ENCODE measurements around the gene ADCY2.

Gene ADCY2

DNA sequence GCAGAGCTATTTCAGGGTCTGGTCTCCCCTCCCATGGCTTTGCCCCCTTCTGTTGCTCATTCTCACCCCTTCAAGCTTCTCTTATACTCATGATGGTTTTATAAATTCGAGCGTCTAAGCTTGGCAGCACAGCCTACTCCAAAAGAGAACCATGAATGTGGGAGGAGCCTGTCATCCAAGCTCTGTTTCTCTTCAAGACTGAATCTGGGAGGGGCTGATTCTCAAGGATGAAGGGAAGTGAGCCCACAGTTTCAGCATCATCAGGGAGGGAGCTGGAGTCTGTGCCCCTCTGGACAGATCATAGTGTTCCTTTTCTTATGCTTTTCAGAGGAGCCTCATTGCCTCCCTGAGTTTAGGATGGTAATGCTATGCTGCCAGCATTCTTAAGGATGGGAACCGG lies 286.4 kb downstream of the ADCY2 start:
- DNase-seq (ENCODE audit: low read depth): no peak
- H3K4me3 ChIP-seq (ENCODE audit: low read depth, low read length): no peak overlapping the region
- TF ChIP-seq, protein P1, sequence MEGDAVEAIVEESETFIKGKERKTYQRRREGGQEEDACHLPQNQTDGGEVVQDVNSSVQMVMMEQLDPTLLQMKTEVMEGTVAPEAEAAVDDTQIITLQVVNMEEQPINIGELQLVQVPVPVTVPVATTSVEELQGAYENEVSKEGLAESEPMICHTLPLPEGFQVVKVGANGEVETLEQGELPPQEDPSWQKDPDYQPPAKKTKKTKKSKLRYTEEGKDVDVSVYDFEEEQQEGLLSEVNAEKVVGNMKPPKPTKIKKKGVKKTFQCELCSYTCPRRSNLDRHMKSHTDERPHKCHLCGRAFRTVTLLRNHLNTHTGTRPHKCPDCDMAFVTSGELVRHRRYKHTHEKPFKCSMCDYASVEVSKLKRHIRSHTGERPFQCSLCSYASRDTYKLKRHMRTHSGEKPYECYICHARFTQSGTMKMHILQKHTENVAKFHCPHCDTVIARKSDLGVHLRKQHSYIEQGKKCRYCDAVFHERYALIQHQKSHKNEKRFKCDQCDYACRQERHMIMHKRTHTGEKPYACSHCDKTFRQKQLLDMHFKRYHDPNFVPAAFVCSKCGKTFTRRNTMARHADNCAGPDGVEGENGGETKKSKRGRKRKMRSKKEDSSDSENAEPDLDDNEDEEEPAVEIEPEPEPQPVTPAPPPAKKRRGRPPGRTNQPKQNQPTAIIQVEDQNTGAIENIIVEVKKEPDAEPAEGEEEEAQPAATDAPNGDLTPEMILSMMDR (IDR thresholded peaks at IDR 0.05; ENCODE audit: control insufficient read depth, extremely low read depth, insufficient read depth): no peak

DNA sequence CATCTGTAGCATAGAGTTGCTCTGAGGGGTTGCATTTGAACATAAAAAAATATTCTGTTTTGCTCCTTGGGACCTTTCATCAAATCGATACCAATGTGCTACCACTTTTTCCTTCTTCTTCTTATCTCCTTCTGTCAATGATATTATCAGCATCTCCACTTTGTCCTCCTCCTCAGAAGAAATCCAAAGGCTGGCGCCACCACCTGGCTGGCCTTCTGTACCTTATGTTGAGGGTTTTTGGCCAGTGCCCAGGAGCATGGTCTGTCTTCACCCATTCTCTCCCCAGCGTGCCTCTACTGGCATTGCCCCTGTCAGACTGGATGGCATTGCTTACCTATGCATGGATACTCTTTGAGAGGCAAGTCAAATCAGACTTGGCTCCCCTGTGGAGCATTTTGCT lies 287.8 kb downstream of the ADCY2 start:
- DNase-seq (ENCODE audit: low read depth): no peak
- TF ChIP-seq, protein P1 (IDR thresholded peaks at IDR 0.05; ENCODE audit: control insufficient read depth, extremely low read depth, insufficient read depth): no peak
- H3K4me3 ChIP-seq (ENCODE audit: low read depth, low read length): no peak overlapping the region

DNA sequence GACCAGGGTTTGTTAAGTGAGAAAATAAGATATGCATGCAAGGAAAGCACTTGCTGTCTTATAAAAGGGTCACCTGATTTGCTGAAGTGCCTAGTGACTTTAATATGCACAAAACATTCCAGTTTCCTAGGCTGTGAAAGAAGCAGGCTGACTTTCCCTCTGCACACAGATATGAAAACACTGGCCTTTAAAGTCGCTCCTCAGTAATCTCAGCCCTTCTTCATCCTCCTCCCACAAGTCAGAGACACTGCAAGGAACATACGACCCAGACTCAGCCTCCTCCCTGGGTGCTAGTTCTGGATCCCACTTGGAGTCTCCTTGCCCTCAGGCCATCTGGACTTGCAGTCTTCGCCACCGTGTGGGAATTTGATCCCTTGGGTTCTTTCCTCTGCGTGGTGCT lies 288.9 kb downstream of the ADCY2 start:
- DNase-seq (ENCODE audit: low read depth): no peak

DNA sequence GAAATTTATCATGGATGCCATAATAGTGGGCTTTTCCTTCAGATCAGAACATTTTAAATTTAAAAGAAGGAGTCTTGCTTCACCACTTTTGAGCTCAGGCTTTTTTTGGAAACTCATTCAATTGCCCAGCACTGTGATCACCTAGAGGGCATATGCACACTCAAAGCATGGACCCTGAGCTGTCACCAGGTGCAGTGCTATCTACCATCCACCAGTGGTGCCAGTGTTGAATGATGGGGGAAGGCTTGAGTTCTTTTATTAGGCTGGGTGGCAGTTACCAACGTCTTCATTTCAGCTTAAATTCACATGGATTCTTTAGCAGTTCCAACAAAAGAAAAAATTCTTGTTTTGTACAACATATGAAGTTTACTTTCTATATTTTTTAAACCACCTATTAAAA lies 290.9 kb downstream of the ADCY2 start:
- TF ChIP-seq, protein P1 (IDR thresholded peaks at IDR 0.05; ENCODE audit: control insufficient read depth, extremely low read depth, insufficient read depth): no peak
- no peak overlapping the region for H3K4me3 ChIP-seq (ENCODE audit: low read depth, low read length)
- DNase-seq (ENCODE audit: low read depth): no peak

More for the DNA sequence above, 288.9 kb downstream of the ADCY2 start:
- H3K4me3 ChIP-seq (ENCODE audit: low read depth, low read length): no peak overlapping the region
- TF ChIP-seq, protein P1 (IDR thresholded peaks at IDR 0.05; ENCODE audit: control insufficient read depth, extremely low read depth, insufficient read depth): no peak

DNA sequence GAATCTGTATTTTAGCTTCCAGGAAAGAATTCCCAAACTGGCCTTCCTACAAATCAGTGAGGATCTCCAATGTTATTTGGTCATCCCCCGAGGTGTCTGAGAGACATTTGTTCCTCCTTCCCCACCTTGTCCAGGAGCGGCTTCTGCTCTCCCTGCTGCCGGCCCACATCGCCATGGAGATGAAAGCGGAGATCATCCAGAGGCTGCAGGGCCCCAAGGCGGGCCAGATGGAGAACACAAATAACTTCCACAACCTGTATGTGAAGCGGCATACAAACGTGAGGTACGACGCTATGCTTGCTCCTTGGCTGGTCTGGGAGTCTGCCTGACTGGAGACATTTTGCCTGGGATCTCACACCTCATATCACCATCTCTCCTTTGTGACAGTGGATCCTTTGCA lies 294.6 kb downstream of the ADCY2 start:
- no peak for DNase-seq (ENCODE audit: low read depth)
- H3K4me3 ChIP-seq (ENCODE audit: low read depth, low read length): no peak overlapping the region
- TF ChIP-seq, protein P1 (IDR thresholded peaks at IDR 0.05; ENCODE audit: control insufficient read depth, extremely low read depth, insufficient read depth): no peak

DNA sequence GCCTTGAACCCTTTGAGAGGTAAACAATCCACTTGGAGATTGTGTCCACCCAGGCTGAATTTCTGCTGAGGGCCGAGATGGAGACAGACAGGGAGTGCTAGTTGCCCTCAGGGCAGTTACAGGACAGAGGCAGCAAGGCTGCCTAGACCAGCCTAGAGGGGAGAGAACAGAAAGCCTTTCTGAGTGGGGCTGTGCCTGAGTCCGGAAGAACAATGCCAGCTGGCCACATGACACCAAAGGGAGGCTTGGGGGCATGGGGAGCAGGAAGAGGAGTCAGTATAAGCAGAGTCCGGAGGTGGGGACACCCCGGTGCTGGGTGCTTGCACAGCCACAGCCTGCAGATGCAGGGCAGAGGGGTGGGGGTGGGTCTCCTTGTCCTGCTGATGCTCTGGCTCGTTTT lies 309.3 kb downstream of the ADCY2 start:
- no peak for DNase-seq (ENCODE audit: low read depth)
- H3K4me3 ChIP-seq (ENCODE audit: low read depth, low read length): no peak overlapping the region
- TF ChIP-seq, protein P1 (IDR thresholded peaks at IDR 0.05; ENCODE audit: control insufficient read depth, extremely low read depth, insufficient read depth): no peak

DNA sequence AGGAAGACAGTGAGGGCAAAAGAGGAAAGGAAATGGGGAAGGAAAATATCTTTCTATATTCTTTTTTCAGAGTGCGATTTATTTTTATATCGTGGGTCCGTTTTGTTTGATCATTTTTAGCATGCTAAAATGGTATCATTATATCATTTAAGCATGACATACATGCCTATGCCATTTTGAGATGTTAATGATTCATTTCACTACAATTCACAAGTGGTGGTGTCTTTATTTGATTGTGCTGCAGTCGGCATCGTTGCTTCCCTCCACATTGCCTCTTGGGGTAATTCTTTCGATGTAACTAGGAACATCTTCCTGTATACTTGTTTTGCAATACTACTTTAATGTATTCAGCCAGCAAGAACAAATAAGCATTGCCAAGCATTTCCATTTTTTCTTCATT lies 309.8 kb downstream of the ADCY2 start:
- TF ChIP-seq, protein P1 (IDR thresholded peaks at IDR 0.05; ENCODE audit: control insufficient read depth, extremely low read depth, insufficient read depth): no peak
- no peak for DNase-seq (ENCODE audit: low read depth)

More for the DNA sequence above, 309.8 kb downstream of the ADCY2 start:
- H3K4me3 ChIP-seq (ENCODE audit: low read depth, low read length): no peak overlapping the region
